GM11168 (cell line): ENCODE data around the gene ZBTB34.
"Not testable (repeated sequence)": the region's sequence is repeated elsewhere in the genome, so short reads cannot be mapped to it uniquely, and the experiment has no call there.

Experiments used
- in situ Hi-C: fragments of 300-500 bp; cut with MboI; formaldehyde crosslinking; loops from one replicate; pipeline ENCODE4 v1.12.0; 2022; ENCODE audit warnings: low sequenced_read_pairs; ENCODE audit not compliant: unreplicated experiment

ZBTB34 gene, protein sequence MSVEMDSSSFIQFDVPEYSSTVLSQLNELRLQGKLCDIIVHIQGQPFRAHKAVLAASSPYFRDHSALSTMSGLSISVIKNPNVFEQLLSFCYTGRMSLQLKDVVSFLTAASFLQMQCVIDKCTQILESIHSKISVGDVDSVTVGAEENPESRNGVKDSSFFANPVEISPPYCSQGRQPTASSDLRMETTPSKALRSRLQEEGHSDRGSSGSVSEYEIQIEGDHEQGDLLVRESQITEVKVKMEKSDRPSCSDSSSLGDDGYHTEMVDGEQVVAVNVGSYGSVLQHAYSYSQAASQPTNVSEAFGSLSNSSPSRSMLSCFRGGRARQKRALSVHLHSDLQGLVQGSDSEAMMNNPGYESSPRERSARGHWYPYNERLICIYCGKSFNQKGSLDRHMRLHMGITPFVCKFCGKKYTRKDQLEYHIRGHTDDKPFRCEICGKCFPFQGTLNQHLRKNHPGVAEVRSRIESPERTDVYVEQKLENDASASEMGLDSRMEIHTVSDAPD

DNA sequence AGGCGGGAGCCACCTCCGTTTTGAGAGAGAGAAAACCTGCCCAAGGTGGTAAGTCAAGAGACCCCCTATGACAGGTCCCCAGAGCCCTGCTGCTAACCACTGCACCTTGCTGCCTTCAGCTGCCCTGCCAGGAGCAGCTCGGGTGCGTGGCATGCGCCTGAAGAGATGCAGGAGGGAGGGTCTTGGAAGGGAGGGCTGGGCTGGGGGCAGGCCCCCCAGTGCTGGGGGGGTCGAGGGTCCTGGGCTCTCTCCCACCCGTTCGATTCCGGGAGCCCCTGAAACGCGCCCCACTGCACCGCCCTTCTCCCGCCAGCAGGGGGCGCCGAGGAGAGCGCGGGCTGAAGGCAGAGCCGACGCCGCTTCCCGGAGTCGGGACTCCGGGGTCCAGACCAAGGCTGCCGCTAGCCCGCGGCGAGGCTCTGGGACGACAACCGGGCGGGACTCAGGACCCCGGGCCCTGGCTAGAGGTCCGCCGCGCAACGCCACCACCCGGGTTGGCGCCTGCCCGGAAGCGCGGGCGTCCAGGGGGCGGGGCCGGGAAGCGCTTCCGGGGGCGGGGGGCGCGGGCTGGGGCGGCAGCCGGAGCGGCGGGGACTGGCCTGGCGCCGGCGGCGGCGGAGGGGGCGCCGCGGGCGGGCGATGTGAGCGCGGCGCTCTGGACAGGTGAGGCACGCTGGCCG is at the start of gene ZBTB34:
ZBTB34 (plus strand) TSS at position 563 of the 680 bp plus-strand sequence. CDS start 18,761 bp downstream, outside the sequence.
- in situ Hi-C loops, result no loop called here

DNA sequence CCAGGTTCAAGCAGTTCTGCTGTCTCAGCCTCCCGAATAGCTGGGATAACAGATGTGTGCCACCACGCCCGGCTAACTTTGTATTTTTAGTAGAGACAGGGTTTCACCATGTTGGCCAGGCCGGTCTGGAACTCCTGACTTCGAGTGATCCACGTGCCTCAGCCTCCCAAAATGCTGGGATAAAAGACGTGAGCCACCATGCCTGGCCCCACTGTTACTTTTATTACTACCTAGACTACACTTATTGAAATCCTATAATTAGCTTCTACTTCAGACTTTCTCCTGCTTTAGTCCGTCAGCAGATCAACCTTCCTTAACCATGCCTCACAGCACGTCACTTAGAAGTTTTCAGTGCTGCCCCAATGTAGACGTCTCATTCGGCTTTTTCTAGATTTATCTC is 47.4 kb upstream of the ZBTB34 start:
- in situ Hi-C loops, result no loop called here

DNA sequence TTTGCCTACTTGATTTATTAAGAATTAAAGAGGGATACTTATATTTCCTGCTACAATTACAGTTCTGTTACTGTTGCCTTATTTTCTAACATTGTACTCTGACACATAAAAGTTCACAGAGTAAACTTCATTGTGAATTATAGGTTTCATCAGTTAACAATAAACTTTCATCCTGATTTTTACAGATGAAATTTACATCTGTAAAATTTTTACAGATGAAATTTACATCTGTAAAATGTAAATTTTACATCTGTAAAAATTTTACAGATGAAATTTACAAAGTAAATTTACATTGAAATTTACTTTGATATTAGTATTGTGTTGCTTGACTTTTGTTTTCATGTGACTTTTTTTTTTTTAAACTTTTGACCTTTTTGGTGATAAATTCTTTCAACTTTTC is 46.3 kb upstream of the ZBTB34 start:
- in situ Hi-C loops, result no loop called here

DNA sequence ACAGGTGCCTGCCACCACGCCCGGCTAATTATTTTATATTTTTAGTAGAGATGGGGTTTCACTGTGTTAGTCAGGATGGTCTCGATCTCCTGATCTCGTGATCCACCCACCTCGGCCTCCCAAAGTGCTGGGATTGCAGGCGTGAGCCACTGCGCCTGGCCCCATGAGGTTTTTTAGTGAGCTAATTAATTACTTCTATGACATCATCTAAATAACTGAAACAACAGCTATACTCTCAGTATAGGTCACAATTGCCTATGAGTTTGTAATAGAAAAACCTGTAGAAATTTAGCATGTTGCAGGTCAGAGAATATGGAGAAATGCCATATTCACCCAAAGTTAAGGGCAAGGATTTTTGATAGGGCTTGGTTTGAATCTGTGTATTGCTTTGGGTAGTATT is 42.8 kb upstream of the ZBTB34 start:
- in situ Hi-C loops, result not testable (repeated sequence)

DNA sequence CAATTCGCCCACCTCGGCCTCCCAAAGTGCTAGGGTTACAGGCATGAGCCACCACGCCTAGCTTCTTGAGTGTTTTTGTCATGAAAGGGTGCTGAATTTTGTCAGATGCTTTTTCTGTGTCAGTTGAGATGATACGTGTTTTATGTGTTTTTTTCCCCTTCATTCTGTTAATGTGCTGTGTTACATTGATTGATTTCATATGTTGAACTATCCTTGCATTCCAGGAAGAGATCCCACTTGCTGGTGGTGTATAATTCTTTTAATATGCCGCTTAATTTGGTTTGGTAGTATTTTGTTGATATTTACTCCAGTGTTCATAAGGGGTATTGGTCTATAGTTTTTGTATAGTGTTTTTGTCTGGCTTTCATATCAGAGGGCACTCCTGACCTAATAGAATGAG is 42.0 kb upstream of the ZBTB34 start:
- in situ Hi-C loops, result no loop called here

DNA sequence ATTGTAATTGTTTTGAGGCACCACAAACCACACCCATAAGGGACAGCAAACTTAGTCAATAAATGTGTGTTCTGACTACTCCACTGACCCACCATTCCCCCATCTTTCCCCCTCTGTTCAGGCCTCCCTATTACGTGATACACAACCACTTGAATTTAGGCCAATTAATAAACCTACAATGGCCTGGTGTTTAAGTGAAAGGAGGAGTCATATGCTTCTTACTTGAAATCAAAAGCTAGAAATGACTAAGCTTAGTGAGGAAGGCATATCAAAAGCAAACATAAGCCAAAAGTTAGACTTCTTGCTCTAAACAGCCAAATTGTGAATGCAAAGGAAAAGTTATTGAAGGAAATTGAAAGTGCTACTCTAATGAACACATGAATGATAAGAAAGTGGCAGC is 41.0 kb upstream of the ZBTB34 start:
- in situ Hi-C loops, result no loop called here

DNA sequence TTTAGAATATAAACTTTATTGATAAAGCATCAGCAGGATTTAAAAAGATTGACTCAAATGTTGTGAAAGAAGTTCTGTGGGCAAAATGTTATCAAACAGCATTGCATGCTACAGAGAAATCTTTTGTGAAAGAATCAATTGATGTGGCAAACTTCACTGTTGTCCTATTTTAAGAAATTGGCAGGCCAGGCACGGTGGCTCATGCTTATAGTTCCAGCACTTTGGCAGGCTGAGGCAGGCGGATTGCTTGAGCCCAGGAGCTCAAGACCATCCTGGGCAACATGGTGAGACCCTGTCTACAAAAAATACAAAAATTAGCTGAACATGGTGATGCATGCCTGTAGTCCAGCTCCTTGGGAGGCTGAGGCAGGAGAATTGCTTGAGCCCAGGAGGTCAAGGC is 38.2 kb upstream of the ZBTB34 start:
- in situ Hi-C loops, result no loop called here

DNA sequence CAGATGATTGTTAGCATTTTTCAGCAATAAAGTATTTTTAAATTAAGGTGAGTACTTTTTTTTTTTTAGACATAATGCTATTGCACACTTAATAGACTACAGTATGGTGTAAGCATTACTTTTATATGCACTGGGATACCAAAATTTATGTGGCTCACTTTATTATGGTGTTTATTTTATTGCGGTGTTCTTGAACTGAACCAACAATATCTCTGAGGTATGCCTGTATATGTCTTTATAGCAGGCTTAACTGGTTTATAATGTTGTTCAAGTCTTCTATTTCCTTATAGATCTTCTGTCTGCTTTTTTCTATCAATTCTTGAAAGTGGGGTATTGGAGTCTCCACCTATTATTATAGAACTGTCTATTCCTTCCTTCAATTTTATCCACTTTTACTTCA is 37.6 kb upstream of the ZBTB34 start:
- in situ Hi-C loops, result no loop called here

DNA sequence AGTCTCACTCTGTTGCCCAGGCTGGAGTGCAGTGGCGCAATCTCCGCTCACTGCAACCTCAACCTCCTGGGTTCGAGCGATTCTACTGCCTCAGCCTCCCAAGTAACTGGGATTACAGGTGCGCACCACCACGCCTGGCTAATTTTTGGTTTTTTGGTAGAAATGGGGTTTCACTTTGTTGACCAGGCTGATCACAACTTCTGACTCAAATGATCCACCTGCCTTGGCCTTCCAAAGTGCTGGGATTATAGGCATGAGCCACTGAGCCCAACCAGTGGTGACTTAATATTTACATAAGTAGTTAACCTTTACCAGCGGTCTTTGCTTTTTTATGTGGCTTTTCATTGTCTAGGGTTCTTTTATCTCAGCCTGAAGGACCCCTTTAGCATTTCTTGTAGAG is 36.4 kb upstream of the ZBTB34 start:
- in situ Hi-C loops, result not testable (repeated sequence)

DNA sequence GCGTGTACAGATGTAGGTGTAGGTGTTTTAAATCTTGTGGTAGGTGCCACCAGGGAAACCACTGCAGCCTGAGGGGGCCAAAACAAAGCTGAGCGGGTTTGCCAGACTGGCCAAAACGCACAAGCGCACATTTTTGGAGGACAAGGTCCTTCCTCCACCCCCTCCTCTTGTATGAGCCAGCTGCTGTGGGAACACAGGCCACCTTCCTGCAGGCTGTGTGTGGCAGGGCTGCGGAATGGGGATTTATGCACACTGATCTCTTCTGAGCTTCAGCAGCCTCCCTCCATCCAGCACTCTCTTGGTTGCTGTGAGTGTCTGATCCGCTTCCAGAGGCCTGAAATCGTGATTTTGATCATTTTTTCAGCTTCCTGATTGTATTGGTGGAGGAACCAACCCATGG is 33.2 kb upstream of the ZBTB34 start:
- in situ Hi-C loops, result no loop called here

DNA sequence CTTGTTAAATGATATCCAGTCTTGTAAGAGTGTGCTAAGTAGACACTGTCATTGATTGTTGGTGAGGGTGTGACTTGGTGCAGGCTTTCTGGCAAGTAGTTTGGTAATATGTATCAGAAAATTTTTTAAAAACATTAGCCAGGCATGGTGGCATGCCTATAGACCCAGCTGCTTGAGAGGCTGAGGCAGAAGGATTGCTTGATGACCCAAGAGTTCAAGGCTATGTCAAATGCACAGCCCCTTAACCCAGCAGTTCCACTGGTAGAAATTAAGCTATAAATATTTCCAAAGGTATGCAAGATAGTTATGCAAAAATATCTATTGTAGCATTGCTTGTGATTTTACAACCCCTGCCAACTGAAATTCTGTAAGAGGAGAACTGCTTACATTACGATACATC is 31.4 kb upstream of the ZBTB34 start:
- in situ Hi-C loops, result no loop called here

DNA sequence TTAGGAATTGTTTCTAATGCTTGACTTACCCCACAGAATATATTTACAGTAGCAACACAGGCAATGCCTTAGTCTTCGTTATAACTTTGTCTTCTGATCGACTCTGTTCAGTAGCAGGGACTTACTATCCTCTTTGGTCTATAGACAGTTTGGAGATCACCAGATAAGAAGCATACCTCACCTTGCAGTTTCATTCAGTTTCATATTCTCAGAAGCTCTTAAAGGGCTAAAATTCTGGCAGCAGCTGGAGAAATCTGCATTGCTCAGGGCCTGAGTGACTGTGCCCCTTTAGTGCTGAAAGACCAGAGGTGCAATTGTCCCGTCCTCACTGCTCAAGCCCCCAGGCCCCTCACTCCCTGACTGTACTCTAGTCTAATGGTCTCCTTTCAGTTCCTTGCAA is 29.6 kb upstream of the ZBTB34 start:
- in situ Hi-C loops, result no loop called here

DNA sequence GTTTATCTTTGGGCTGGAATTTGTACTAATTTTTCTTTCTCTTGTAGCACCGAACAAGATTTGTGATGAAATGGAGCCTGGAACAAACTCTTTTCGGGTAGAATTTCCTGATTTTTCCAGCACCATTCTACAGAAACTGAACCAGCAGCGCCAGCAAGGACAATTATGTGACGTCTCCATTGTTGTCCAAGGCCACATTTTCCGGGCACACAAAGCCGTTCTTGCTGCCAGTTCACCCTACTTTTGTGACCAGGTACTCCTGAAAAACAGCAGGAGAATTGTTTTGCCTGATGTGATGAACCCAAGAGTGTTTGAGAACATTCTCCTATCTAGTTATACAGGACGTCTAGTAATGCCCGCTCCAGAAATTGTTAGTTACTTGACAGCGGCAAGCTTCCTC is 28.0 kb upstream of the ZBTB34 start:
- in situ Hi-C loops, result no loop called here

DNA sequence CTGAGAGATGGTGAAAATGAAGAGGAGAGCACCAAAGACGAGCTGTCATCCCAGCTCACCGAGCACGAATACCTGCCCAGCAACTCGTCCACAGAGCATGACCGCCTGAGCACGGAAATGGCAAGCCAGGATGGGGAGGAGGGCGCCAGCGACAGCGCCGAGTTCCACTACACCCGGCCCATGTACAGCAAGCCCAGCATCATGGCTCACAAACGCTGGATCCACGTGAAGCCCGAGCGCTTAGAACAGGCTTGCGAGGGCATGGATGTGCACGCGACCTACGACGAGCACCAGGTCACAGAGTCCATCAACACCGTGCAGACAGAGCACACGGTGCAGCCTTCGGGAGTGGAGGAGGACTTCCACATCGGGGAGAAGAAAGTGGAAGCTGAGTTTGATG is 27.4 kb upstream of the ZBTB34 start:
- in situ Hi-C loops, result no loop called here

DNA sequence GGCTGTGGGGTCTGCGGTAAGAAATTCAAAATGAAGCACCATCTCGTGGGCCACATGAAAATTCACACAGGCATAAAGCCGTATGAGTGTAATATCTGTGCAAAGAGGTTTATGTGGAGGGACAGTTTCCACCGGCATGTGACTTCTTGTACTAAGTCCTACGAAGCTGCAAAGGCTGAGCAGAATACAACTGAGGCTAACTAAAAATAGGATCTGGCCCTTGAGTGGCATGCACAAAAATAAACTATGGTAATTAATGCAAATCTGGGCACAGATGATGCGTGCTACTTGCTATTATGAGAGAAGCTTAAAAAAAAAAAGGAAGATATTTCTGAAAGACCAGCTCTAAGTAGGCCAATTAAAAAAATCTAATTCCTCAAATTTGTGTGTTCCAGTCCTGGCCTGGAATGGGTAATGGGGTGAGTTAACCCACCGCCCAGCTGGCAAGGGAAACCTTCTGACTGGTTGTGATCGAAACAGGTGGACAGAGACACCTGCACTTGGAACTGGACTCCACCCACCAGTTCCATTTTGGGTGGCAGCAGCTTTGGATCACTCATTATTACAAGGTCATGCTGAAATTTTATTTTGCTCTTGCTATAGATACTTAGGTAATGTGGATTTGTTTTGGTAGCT is 26.6 kb upstream of the ZBTB34 start:
- in situ Hi-C loops, result no loop called here

DNA sequence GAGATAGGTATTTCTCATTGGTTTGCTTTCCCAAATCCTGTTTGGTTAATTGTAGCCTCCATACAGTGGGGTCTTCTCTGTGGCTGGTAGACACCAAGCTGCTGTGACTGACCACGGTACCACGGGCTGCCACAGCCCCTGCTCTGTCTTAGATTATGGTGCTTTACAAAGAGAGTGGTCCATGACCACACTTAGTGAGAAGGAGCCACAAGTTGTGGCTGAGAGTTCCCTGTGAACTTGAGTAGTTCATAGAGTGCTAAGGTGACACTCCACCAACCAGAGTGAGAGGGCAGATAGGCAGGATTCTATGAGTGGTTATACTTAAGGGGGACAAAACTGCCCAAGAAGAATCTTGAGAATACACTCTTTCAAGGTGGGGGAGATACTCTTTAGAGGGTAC is 25.8 kb upstream of the ZBTB34 start:
- in situ Hi-C loops, result no loop called here

DNA sequence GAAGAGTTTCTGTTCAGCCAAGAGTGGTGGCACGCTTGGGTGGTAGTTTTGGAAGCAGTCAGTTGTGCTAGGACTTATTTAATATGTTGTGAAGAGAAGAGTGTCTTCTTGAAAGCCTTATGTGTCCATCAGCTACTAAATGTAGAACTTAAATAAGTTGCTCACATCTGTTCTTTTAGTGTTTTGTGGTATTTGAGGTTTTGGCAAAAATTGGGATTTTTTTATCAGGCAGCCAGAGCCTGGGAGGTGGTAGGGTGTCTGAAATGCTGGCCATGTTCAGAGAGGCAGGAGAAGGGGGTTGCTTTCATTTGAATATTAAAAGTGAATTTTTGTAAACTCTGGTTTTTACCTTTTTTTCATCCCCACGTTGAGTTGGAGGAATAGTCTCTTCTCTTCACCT is 24.2 kb upstream of the ZBTB34 start:
- in situ Hi-C loops, result no loop called here

DNA sequence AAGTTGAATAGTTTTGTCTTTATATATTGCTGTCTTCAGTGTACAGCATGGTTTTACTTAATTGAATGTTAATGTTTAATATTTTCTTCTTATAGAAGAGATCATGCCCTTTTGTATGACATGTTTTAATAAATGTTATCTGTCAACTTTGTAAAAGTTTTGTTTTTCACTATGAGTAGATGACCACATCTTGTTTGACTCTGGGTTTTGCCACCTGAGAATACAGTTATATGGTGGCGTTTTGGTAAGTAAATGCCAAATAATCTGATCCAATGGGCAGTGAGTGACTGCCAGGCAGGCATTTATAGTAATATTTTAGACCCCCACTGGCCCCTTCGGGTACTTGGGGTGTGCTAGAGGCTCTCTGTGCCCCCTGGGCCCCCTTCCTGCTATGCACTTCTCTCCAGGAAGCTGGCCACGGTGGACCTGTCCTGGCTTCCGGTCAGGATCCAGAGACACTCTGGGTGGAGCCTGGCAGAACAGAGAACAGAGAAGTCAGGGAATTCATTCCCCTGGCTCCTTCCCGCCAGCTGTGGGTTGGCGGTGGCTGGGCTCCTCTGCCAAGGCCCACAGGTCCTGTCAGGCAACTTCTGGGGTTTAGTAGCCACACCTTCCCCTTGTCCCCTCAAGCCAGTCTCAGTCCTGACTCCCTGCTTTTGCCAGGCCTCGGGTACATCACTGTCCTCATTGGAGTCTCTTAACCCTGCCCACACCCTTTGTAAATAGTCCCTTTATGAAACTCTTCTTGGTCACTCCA is 22.2 kb upstream of the ZBTB34 start:
- in situ Hi-C loops, result no loop called here

DNA sequence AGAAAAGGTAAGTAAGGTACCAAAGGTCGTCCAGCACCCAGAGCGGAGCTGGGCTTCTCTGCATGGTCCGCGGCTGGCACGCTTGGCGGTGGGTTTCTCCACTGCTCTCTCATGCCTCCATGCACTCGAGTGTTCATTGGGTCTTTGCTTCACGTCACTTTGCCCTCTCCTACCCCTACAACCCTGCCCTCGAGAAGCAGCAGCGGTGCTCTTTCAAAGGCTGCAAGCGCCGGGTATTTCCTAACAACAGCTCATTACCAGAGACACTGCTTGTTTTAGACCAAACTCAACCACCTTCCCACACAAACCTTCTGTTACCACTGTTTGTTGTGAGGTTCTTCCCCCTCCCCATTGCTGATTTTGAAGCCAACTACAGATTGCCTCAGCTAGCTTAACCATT is 21.5 kb upstream of the ZBTB34 start:
- in situ Hi-C loops, result no loop called here

DNA sequence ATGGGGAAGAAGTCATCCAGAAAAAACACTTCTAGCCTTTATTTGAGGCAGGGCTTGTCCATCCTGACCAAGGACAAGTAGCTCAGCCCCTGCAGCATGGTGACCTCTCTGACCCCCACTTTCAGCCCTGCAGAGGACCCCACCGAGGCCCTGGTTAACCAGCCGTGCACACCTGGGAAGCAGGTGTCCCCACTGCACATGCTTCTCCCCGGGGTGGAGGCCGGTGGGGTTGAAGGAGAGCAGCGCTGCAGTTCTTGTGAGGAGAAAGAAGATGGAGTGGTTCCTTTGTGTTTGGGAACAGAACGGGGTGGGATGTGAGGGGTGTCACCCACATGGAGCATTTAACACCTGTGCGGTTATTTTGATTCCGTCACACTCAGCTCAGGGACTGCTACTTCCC is 21.1 kb upstream of the ZBTB34 start:
- in situ Hi-C loops, result no loop called here
